ENCODE results near the gene FN1. TPM values are rescaled to one million over a fixed set of nuclear protein-coding genes. Genes with fewer than 3 reads are reported as not detected.

The FN1 gene
- polyA plus RNA-seq, 1 donor (not counting 4 experiments of a cell fraction or from before 2014, with no cell fraction given), result 1,649 TPM

GRCh38 chr2:215439980-215440512, 4.2 kb upstream of the FN1 start:
- peaks cover 9% of the 10 kb centered on the region for H3K27me3 ChIP-seq (ENCODE audit: control insufficient read depth, extremely low read depth, insufficient read depth, low read length)
- DNase-seq (ENCODE audit: low read depth, low spot score) (no peak), FAIRE-seq (peak; percentile 56)
- no peak overlapping the region for H2AFZ ChIP-seq (ENCODE audit: control insufficient read depth, low read length)
- no peaks in the 10 kb centered on the region for H3K9me1 ChIP-seq (ENCODE audit: control insufficient read depth, extremely low read depth, insufficient read depth, low read length)
- H3K9ac ChIP-seq (ENCODE audit: control insufficient read depth, extremely low read depth, insufficient read depth, low read length), result no peak overlapping the region
- peak overlapping the region; percentile 16 for H3K4me2 ChIP-seq (ENCODE audit: control insufficient read depth, extremely low read depth, insufficient read depth, low read depth, low read length)
- no peaks in the 10 kb centered on the region for H3K9me3 ChIP-seq (ENCODE audit: control insufficient read depth, low read depth, low read length)
- peaks cover 23% of the 10 kb centered on the region for H3K4me1 ChIP-seq (ENCODE audit: control insufficient read depth, extremely low read depth, insufficient read depth, low read length)
- H3K27ac ChIP-seq (ENCODE audit: control insufficient read depth, insufficient read depth, low read length), result no peak overlapping the region
- no peak overlapping the region for H3K4me3 ChIP-seq (ENCODE audit: control insufficient read depth in 2 of 3, extremely low read depth in 1 of 3, insufficient read depth in 2 of 3, low read depth in 1 of 3, low read length in 3 of 3)
- no peaks in the 10 kb centered on the region for H4K20me1 ChIP-seq (ENCODE audit: control insufficient read depth, extremely low read depth, insufficient read depth, low read length)
- peaks cover 4% of the 10 kb centered on the region for H3K79me2 ChIP-seq (ENCODE audit: control insufficient read depth, insufficient read depth, low read length)
- no peaks in the 10 kb centered on the region for H3K36me3 ChIP-seq (ENCODE audit: control insufficient read depth in 2 of 2, extremely low read depth in 1 of 2, insufficient read depth in 2 of 2, low read length in 2 of 2)
- TF ChIP-seq CTCF (optimal IDR thresholded peaks at IDR 0.05 in 1 of 3, IDR thresholded peaks at IDR 0.05 in 1 of 3, conservative IDR thresholded peaks at IDR 0.05 in 1 of 3; ENCODE audit: extremely low read depth in 1 of 3, insufficient read depth in 2 of 3, low read length in 3 of 3) (no peak), EZH2 (IDR thresholded peaks at IDR 0.05; ENCODE audit: low read length) (no peak)
- dilution Hi-C loops (cut with MboI; ENCODE audit: extremely low pct_ligation_motif_present, low sequenced_read_pairs), result no loop called here

- dilution Hi-C loops (cut with MboI; ENCODE audit: extremely low pct_ligation_motif_present, low sequenced_read_pairs), result no loop called here
- Histone ChIP-seq H3K9me3 (ENCODE audit: control insufficient read depth, low read depth, low read length) (no peaks in the 10 kb centered on the region), H3K27me3 (ENCODE audit: control insufficient read depth, extremely low read depth, insufficient read depth, low read length) (peaks cover 9% of the 10 kb centered on the region), H3K36me3 (ENCODE audit: control insufficient read depth in 2 of 2, extremely low read depth in 1 of 2, insufficient read depth in 2 of 2, low read length in 2 of 2) (no peaks in the 10 kb centered on the region), H2AFZ (ENCODE audit: control insufficient read depth, low read length) (no peak overlapping the region), H3K9ac (ENCODE audit: control insufficient read depth, extremely low read depth, insufficient read depth, low read length) (no peak overlapping the region), H3K9me1 (ENCODE audit: control insufficient read depth, extremely low read depth, insufficient read depth, low read length) (no peaks in the 10 kb centered on the region), H3K4me2 (ENCODE audit: control insufficient read depth, extremely low read depth, insufficient read depth, low read depth, low read length) (no peak overlapping the region), H3K79me2 (ENCODE audit: control insufficient read depth, insufficient read depth, low read length) (peaks cover 4% of the 10 kb centered on the region), H3K27ac (ENCODE audit: control insufficient read depth, insufficient read depth, low read length) (no peak overlapping the region), H3K4me3 (ENCODE audit: control insufficient read depth in 2 of 3, extremely low read depth in 1 of 3, insufficient read depth in 2 of 3, low read depth in 1 of 3, low read length in 3 of 3) (no peak overlapping the region), H4K20me1 (ENCODE audit: control insufficient read depth, extremely low read depth, insufficient read depth, low read length) (no peaks in the 10 kb centered on the region), H3K4me1 (ENCODE audit: control insufficient read depth, extremely low read depth, insufficient read depth, low read length) (peaks cover 24% of the 10 kb centered on the region)
- FAIRE-seq (no peak), DNase-seq (ENCODE audit: low read depth, low spot score) (no peak)
- no peak for TF ChIP-seq EZH2 (IDR thresholded peaks at IDR 0.05; ENCODE audit: low read length)
Observed at GRCh38 chr2:215439404-215439803, 3.5 kb upstream of the FN1 start.

DNA sequence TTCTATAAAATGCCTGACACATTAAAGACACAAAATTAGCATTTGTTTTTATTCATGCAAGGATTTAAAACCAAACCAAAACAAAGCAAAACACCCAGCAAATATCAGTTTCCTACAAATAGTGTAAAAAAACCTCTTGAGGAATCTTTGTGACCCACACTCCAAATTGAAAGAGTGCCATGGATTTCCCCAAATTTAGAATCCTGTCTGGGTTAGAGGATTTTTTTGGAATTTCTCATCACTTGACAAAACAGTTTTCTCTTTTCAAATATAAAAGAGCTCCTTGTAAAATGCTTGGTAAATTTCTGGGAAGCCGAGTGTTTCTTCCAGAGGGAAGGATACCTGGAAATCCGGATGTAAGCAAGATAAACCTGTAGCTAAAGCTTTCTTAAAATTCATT, 1.7 kb upstream of the FN1 start:
- Histone ChIP-seq H3K4me2 (ENCODE audit: control insufficient read depth, extremely low read depth, insufficient read depth, low read depth, low read length) (peak overlapping the region; percentile 95), H3K27me3 (ENCODE audit: control insufficient read depth, extremely low read depth, insufficient read depth, low read length) (peaks cover 9% of the 10 kb centered on the region), H3K4me3 (ENCODE audit: control insufficient read depth in 2 of 3, extremely low read depth in 1 of 3, insufficient read depth in 2 of 3, low read depth in 1 of 3, low read length in 3 of 3) (no peak overlapping the region), H3K9me1 (ENCODE audit: control insufficient read depth, extremely low read depth, insufficient read depth, low read length) (no peaks in the 10 kb centered on the region), H3K9ac (ENCODE audit: control insufficient read depth, extremely low read depth, insufficient read depth, low read length) (no peak overlapping the region), H2AFZ (ENCODE audit: control insufficient read depth, low read length) (no peak overlapping the region), H3K79me2 (ENCODE audit: control insufficient read depth, insufficient read depth, low read length) (peaks cover 4% of the 10 kb centered on the region), H3K9me3 (ENCODE audit: control insufficient read depth, low read depth, low read length) (no peaks in the 10 kb centered on the region), H4K20me1 (ENCODE audit: control insufficient read depth, extremely low read depth, insufficient read depth, low read length) (no peaks in the 10 kb centered on the region), H3K36me3 (ENCODE audit: control insufficient read depth in 2 of 2, extremely low read depth in 1 of 2, insufficient read depth in 2 of 2, low read length in 2 of 2) (peaks cover 0 to 2% of the 10 kb centered on the region in 2 experiments), H3K27ac (ENCODE audit: control insufficient read depth, insufficient read depth, low read length) (no peak overlapping the region), H3K4me1 (ENCODE audit: control insufficient read depth, extremely low read depth, insufficient read depth, low read length) (peaks cover 32% of the 10 kb centered on the region)
- TF ChIP-seq EZH2 (IDR thresholded peaks at IDR 0.05; ENCODE audit: low read length), result no peak
- no peak for TF ChIP-seq CTCF (optimal IDR thresholded peaks at IDR 0.05 in 1 of 3, IDR thresholded peaks at IDR 0.05 in 1 of 3, conservative IDR thresholded peaks at IDR 0.05 in 1 of 3; ENCODE audit: extremely low read depth in 1 of 3, insufficient read depth in 2 of 3, low read length in 3 of 3)
- dilution Hi-C loops (cut with MboI; ENCODE audit: extremely low pct_ligation_motif_present, low sequenced_read_pairs), result no loop called here
- no peak for FAIRE-seq
- no peak for DNase-seq (ENCODE audit: low read depth, low spot score)
